ENCODE measurements around the gene ZBTB34.

Gene ZBTB34

GRCh38 chr9:126877418-126877817, 17.0 kb downstream of the ZBTB34 start:
- no peak for TF ChIP-seq ZNF274 (IDR thresholded peaks at IDR 0.05; ENCODE audit: low read depth, low read length)
- H3K4me3 ChIP-seq (ENCODE audit: low read length): no peak overlapping the region

- no peak for TF ChIP-seq ZNF274 (IDR thresholded peaks at IDR 0.05; ENCODE audit: low read depth, low read length)
- no peak overlapping the region for H3K4me3 ChIP-seq (ENCODE audit: low read length)
Observed at GRCh38 chr9:126879288-126879687, 18.8 kb downstream of the ZBTB34 start.

DNA sequence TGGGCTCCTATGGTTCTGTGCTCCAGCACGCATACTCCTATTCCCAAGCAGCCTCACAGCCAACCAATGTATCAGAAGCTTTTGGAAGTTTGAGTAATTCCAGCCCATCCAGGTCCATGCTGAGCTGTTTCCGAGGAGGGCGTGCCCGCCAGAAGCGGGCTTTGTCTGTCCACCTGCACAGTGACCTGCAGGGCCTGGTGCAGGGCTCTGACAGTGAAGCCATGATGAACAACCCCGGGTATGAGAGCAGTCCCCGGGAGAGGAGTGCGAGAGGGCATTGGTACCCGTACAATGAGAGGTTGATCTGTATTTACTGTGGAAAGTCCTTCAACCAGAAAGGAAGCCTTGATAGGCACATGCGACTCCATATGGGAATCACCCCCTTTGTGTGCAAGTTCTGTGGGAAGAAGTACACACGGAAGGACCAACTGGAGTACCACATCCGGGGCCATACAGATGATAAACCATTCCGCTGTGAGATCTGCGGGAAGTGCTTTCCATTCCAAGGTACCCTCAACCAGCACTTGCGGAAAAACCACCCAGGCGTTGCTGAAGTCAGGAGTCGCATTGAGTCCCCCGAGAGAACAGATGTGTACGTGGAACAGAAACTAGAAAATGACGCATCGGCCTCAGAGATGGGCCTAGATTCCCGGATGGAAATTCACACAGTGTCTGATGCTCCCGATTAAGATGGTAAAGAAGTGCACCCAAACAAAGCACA, 19.9 kb downstream of the ZBTB34 start:
- no peak for TF ChIP-seq ZNF274 (IDR thresholded peaks at IDR 0.05; ENCODE audit: low read depth, low read length)
- no peak overlapping the region for H3K4me3 ChIP-seq (ENCODE audit: low read length)

DNA sequence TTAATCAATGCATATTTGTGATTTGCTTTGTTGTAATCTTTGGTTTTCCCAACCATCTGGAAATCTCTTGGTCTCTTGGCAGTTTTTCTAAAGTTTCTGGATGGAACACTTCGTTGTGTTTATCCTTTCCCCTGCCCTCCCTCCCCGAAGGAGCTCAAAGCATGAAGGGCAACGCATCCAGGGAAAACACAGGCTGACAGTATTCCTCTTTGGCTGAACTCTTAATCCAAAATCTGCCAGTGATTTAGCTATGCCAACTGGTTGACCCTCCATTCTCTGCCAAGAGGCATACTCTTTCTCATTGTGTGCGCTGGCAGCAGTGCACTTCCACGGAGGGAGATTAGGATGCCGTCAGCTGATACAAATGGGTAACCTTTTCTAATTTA, 20.5 kb downstream of the ZBTB34 start:
- H3K4me3 ChIP-seq (ENCODE audit: low read length): no peak overlapping the region
- no peak for TF ChIP-seq ZNF274 (IDR thresholded peaks at IDR 0.05; ENCODE audit: low read depth, low read length)

- TF ChIP-seq ZNF274 (IDR thresholded peaks at IDR 0.05; ENCODE audit: low read depth, low read length): no peak
Observed at GRCh38 chr9:126882746-126883145, 22.3 kb downstream of the ZBTB34 start.

GRCh38 chr9:126883636-126884035, 23.2 kb downstream of the ZBTB34 start:
- no peak overlapping the region for H3K4me3 ChIP-seq (ENCODE audit: low read length)
- TF ChIP-seq ZNF274 (IDR thresholded peaks at IDR 0.05; ENCODE audit: low read depth, low read length): no peak

More at GRCh38 chr9:126882746-126883145, 22.3 kb downstream of the ZBTB34 start:
- H3K4me3 ChIP-seq (ENCODE audit: low read length): no peak overlapping the region

DNA sequence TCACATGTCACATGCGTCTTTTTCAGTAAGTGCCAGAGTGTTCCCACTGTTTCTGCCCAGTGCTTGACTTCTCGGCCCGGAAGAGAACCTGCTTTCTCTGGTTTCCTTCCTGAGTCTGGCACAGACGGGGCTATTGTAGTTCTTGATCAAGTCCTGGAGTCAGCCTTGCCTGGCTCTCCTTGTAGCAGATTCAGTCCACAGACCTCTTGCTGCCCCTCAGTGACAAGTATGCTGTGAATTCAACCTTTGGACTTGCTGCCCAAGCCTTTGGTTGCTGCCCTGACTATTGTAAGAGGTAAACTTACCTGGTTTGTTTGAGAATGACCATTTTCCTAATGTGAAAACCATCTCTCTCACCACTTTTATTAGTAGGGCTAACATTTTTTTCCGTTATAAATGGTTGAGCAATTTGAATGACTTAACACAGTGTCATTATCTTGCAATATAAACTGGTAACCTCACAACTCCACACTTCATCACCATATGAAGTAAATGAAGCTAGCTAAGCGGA, 24.7 kb downstream of the ZBTB34 start:
- TF ChIP-seq ZNF274 (IDR thresholded peaks at IDR 0.05; ENCODE audit: low read depth, low read length): no peak
- no peak overlapping the region for H3K4me3 ChIP-seq (ENCODE audit: low read length)

DNA sequence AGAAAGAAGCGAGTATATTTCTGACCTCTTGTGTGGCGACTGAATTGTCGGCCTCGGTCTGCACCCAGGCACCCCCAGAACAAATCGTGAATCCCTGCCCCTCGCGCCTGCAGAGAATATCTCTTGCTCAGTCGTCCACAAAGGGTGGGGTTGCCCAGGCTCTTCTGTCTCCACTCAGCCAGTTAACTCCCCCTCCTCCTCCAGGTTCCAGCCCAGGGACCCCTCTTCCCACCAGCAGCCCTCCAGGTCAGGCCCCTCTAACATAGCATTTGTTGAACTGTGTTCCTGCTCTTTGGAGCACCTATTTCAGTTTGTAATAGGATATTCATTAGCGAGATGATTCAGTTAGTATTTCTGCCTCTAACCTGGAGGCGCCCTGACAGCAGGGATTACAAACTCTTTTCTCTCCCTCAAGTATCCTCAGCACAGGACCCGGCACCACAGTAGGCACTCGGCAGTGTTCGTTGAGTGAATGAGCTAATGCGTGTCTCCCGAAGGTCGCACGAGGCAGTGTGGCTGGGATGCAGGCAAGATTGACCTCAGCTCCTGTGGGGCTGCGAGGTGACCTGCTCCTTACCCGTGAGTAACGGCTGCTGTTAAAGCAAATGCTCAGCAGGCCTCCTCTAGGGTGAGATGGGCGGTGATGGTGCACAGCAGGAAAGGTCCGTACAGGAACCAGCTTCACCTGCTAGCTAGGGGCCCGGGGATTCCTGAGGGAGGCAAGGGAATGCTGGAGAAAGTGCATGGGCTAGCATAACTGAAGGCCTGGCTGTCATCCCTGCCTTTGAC, 25.8 kb downstream of the ZBTB34 start:
- no peak for TF ChIP-seq ZNF274 (IDR thresholded peaks at IDR 0.05; ENCODE audit: low read depth, low read length)
- H3K4me3 ChIP-seq (ENCODE audit: low read length): no peak overlapping the region

GRCh38 chr9:126886897-126887296, 26.5 kb downstream of the ZBTB34 start:
- no peak overlapping the region for H3K4me3 ChIP-seq (ENCODE audit: low read length)
- TF ChIP-seq ZNF274 (IDR thresholded peaks at IDR 0.05; ENCODE audit: low read depth, low read length): no peak

GRCh38 chr9:126891676-126892075, 31.2 kb downstream of the ZBTB34 start:
- no peak for TF ChIP-seq ZNF274 (IDR thresholded peaks at IDR 0.05; ENCODE audit: low read depth, low read length)
- H3K4me3 ChIP-seq (ENCODE audit: low read length): no peak overlapping the region

GRCh38 chr9:126893079-126893478, 32.6 kb downstream of the ZBTB34 start:
- TF ChIP-seq ZNF274 (IDR thresholded peaks at IDR 0.05; ENCODE audit: low read depth, low read length): no peak
- H3K4me3 ChIP-seq (ENCODE audit: low read length): no peak overlapping the region

GRCh38 chr9:126894052-126894603, 33.7 kb downstream of the ZBTB34 start:
- no peak overlapping the region for H3K4me3 ChIP-seq (ENCODE audit: low read length)
- TF ChIP-seq ZNF274 (IDR thresholded peaks at IDR 0.05; ENCODE audit: low read depth, low read length): no peak

DNA sequence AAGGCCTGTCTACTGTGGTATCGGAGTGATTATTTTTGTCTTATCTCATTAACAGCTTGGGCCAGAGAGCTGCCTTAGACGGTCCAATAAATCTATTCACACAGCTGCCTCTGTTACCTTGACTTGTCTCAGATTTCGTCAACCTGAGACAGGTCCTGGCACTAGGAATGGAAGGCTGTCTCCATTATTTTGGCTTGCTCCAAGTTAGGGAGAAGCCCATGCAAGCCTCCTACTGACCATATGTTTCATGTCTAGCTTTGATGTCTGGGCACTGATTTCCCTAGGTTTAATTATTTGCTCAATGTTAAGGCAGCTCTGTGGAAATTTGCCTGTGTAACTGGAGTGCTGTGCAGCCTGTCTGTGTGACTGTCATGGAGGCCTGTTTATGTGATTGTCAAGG, 41.8 kb downstream of the ZBTB34 start:
- TF ChIP-seq ZNF274 (IDR thresholded peaks at IDR 0.05; ENCODE audit: low read depth, low read length): no peak
- no peak overlapping the region for H3K4me3 ChIP-seq (ENCODE audit: low read length)

DNA sequence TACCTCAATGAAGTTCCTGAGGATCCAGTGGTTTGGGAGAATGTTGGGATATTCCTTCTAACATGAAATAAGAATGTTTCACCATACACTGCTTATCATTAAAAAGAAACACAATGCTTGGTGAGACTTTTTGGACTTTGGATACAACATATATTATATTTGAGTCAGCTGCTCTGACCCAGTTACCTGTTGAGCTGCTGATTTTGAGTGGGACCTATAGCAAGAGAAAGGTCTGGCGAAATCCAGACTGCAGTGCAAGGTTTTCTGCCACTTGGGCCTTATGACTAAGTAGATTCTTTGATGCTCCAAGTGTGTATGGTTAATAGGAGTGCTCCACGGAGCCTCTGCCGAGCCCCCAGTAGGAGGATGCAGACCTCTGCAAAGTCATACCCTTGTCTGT, 44.1 kb downstream of the ZBTB34 start:
- no peak for TF ChIP-seq ZNF274 (IDR thresholded peaks at IDR 0.05; ENCODE audit: low read depth, low read length)
- no peak overlapping the region for H3K4me3 ChIP-seq (ENCODE audit: low read length)

DNA sequence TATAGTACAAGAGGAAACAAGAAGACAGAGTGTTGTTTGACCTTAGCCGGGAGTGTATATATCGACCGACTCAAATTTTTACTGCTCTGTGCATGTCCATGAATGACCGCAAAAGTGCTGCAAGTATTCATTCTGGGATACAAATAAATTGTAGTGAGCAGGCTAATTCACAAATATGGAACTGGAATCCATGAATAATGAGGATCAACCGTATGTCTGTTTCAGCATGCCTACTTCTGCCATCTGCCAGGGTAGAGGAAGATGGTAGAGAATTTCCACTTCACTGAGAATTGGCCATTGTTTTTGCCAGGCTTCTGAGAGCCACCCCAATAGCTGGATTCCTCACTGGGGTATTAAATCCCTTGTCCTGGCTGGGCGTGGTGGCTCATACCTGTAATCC, 45.7 kb downstream of the ZBTB34 start:
- TF ChIP-seq ZNF274 (IDR thresholded peaks at IDR 0.05; ENCODE audit: low read depth, low read length): no peak
- H3K4me3 ChIP-seq (ENCODE audit: low read length): no peak overlapping the region

All from GM08714 (cell line).